Stimulated activated naive CD8-positive, alpha-beta T cell treated with anti-CD3 and anti-CD28 coated beads, Interleukin-15, amount 100 ng/mL, for 72 hours (primary cell): ENCODE measurements around the gene MAP3K20.
A peak's percentile ranks its signal among the peaks of the same experiment; 100 is the strongest.
"Not testable (repeated sequence)": the region's sequence is repeated elsewhere in the genome, so short reads cannot be mapped to it uniquely, and the experiment has no call there.

Source experiments
- ATAC-seq: fragments of 150-1000 bp; cut with Tn5 transposase; 2 replicates; pipeline ENCODE4 v1.10.0; 2021; ENCODE audit warnings: mild to moderate bottlenecking, moderate library complexity
- DNase-seq, 2 donors: peaks; one replicate each; pipeline ENCODE4 v3.0.0; 2021 to 2022
- H3K27ac Mint-ChIP-seq, 2 donors: one replicate each; pipeline ENCODE4 v1.8.0; 2022; ENCODE audit warnings: mild to moderate bottlenecking in 2 of 2, mixed read lengths in 2 of 2, moderate library complexity in 2 of 2
- H3K27me3 Mint-ChIP-seq: one replicate; pipeline ENCODE4 v1.8.0; 2022; ENCODE audit warnings: mixed read lengths
- H3K4me1 Mint-ChIP-seq: one replicate; pipeline ENCODE4 v1.8.0; 2022; ENCODE audit warnings: mild to moderate bottlenecking, mixed read lengths
- H3K4me3 Mint-ChIP-seq, 2 donors: one replicate each; pipeline ENCODE4 v1.8.0; 2022; ENCODE audit warnings: mild to moderate bottlenecking in 2 of 2, mixed read lengths in 2 of 2, moderate library complexity in 1 of 2
- H3K9me3 Mint-ChIP-seq, 2 donors: one replicate each; pipeline ENCODE4 v1.8.0; 2022; ENCODE audit warnings: mixed read lengths in 2 of 2

Gene MAP3K20

DNA sequence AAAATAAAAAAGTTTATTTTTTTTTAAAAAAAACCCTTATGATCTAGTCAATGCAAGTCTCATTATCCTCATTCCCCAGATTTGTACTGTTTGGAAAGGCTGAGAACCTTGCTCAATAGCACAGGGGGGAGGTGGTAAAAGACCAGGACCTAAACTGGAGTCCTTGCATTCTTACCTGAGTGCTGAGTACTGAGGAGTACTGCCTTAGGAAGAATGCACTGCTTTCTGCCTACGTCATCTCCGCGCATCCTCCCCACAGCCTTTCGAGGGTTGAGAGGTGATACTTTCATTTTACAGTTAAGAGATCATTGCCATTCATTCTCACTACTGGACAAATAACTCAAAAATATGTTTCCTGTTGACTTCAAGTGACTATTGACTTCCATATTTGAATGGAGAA is 73.8 kb downstream of the MAP3K20 start:
- ATAC-seq (peak; percentile 81), DNase-seq (peak; percentile 41 to 62)
- peaks cover 0 to 4% of the 10 kb centered on the region in 2 donors for H3K9me3 Mint-ChIP-seq
- peak overlapping the region; percentile 21 to 85 for H3K27ac Mint-ChIP-seq
- peak overlapping the region; percentile 40 to 51 for H3K4me3 Mint-ChIP-seq
- peaks cover 62% of the 10 kb centered on the region for H3K4me1 Mint-ChIP-seq
- H3K27me3 Mint-ChIP-seq: peaks cover 13% of the 10 kb centered on the region

DNA sequence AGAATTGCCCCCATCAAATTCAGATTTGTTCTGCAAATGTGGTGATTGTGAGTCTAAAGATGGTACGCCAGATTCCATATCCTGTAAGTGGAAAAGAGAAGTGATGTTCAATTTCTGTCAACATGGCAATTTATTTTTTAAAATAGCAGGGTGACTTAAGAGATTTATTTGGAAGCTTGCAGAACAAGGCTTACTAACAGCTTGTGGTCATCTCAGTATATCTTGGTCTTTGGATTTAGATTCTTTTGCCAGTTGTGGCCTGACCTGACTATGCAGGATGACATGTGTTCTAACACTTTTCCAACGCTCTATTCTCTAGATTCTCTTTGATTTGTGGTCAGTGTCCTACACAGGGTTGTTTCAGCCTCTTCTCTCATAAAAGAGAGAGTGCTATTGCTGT is 74.4 kb downstream of the MAP3K20 start:
- Mint-ChIP-seq H3K9me3 (peaks cover 0 to 9% of the 10 kb centered on the region in 2 donors), H3K4me1 (peaks cover 60% of the 10 kb centered on the region), H3K27ac (peak overlapping the region in 1 of 2 donors; percentile 85), H3K4me3 (peak overlapping the region in 1 of 2 donors; percentile 40), H3K27me3 (peaks cover 18% of the 10 kb centered on the region)
- DNase-seq: no peak
- ATAC-seq: no peak

DNA sequence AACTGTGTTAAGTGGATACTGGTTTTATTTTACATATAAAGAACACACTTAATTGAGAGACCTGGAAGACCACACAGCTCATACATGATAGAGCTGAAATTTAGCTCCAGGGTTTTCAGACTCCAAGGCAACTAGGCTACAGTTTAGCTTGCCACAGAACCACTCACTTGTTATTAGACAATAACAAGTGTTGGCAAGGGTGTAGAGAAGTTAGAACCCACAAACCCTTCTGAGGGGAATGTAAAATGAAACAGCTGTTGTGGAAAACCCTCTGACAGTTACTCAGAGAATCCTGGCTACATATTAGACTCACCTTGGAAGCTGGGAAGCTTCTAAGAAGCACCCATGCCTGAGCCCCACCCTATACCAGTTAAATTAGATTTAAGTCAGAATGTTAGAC is 75.3 kb downstream of the MAP3K20 start:
- Mint-ChIP-seq H3K9me3 (peaks cover 3 to 13% of the 10 kb centered on the region in 2 donors), H3K4me1 (peaks cover 56% of the 10 kb centered on the region), H3K4me3 (no peak overlapping the region), H3K27ac (no peak overlapping the region), H3K27me3 (peaks cover 21% of the 10 kb centered on the region)
- DNase-seq (no peak), ATAC-seq (no peak)

DNA sequence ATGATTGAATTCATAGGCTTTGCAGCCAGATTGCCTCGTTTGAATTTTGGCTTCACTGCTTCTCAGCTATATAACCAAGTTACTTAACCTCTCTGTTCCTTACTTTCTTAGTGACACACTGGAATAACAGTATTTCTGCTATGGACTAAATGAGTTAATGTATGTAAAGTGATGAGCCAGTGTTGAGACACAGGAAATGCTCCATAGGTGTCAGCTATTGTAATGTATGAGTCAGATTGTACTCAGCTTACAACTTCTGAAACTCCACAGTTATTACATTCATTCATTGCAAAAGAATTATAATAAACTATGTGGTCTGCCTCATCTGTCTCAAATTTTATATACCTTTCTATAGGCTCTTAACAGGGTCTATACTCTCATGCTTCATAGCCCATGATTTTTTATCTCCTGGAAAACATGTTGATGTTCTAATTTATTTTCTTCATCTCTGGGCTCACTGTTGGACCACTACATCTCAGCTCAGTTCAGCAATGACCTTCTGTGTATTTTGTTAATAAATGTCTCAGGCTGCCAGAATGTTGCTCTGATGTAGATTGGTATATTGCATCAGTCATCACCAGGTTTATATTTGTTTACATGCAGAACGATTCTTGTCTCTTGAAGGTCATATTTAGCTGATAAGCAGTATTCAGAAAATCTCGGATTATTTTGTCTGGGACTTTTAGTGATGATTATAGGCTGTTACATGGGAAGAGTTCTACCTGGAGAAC is 76.2 kb downstream of the MAP3K20 start:
- DNase-seq (no peak), ATAC-seq (peak; percentile 94)
- Mint-ChIP-seq H3K27ac (no peak overlapping the region), H3K4me1 (peaks cover 49% of the 10 kb centered on the region), H3K4me3 (peak overlapping the region in 1 of 2 donors; percentile 16), H3K9me3 (peaks cover 7 to 16% of the 10 kb centered on the region in 2 donors), H3K27me3 (peaks cover 26% of the 10 kb centered on the region)

DNA sequence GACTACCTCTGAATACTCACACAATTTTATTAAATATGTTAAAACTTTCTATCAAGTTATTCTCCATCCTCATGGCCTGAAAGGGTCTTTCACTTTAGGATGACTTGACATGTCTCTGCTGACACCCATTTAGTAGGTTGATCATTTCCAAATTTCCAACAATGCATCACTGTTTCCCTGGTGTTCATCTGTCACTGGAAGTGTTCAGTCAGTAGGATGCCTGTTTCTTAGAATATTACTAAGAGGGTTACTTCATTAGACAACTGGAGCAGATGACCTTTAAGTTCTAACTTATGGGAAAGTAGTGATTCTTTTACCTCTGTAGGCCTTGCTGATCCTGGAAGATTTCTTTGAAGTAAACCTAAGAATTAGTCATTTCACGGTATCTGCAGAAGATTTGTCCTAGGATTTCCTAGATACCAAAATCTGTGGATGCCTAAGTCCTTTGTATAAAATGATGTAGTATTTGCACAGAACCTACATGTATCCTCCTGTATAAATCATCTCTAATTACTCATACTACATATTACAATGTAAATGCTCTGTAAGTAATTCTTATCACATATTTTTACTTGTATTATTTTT is 77.7 kb downstream of the MAP3K20 start:
- H3K4me1 Mint-ChIP-seq: peaks cover 40% of the 10 kb centered on the region
- H3K27me3 Mint-ChIP-seq: peaks cover 21% of the 10 kb centered on the region
- DNase-seq: no peak
- peaks cover 7 to 16% of the 10 kb centered on the region in 2 donors for H3K9me3 Mint-ChIP-seq
- H3K27ac Mint-ChIP-seq: peak overlapping the region in 1 of 2 donors; percentile 46
- no peak for ATAC-seq
- no peak overlapping the region for H3K4me3 Mint-ChIP-seq

DNA sequence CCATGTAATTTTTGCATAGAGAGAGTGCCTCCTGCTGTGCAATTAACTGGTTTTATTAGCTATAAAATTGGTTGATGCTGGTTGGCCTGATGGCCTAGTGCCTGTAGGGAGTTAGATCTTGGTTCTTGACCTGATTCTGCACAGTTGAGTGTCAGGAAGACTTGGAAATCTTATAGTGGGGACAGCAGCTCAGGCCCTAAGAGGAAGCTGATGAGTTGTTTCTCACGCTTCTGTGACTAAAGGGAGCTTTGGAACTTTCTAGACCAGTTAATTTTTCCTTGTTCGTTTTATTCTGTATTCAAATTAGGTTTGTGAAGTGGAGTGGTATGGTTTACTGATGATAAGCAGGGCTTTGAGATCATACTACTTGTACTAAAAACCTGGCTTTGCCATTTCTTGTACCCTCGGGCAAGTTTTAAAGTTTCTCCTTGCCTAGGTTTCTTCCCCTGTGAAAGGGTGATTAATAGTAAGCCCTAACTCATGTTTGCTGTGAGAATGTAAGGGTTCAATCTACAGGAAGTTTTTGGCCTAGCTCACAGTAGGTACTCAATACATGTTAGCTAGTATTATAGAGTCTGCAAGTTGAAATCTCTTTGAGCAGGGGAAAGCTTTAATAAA is 82.1 kb downstream of the MAP3K20 start:
- peak overlapping the region in 1 of 2 donors; percentile 84 for H3K27ac Mint-ChIP-seq
- H3K4me1 Mint-ChIP-seq: no peaks in the 10 kb centered on the region
- H3K4me3 Mint-ChIP-seq: no peak overlapping the region
- ATAC-seq (no peak), DNase-seq (no peak)
- H3K9me3 Mint-ChIP-seq: peaks cover 7 to 12% of the 10 kb centered on the region in 2 donors
- peaks cover 23% of the 10 kb centered on the region for H3K27me3 Mint-ChIP-seq

DNA sequence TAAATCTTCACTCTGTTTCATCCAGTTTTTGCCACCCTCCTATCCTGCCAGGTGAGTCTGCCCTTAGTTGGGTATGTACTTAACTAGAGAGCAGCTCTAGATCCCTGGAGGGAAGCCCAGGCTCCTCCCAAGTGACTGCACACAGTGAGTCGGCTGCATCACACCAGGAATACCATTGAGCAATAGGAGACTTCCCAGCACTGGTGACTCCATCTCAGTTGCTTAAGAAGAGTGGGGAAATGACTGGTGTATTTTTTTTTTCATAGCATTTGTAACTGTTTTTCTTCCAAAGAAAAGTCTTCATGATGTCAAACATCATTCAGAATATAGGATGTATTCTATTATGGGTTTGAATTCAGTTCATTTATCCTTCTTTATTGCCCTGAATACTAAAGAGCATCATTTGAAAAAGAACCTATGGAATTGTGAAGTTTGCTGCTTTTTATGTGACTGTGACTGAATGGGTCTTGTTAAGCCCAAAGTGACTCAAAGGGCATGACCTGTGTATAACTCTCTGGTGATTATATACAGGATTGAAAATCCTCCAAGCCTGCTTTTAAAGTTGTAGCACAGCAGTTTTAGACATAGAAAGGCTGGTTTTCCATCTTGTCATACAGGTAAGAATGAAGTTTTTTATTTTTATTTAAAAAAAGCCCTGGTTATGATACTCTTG is 84.3 kb downstream of the MAP3K20 start:
- H3K4me1 Mint-ChIP-seq: no peaks in the 10 kb centered on the region
- H3K27me3 Mint-ChIP-seq: peaks cover 18% of the 10 kb centered on the region
- no peak overlapping the region for H3K4me3 Mint-ChIP-seq
- no peak overlapping the region for H3K27ac Mint-ChIP-seq
- no peak for ATAC-seq
- peaks cover 7 to 11% of the 10 kb centered on the region in 2 donors for H3K9me3 Mint-ChIP-seq
- no peak for DNase-seq

DNA sequence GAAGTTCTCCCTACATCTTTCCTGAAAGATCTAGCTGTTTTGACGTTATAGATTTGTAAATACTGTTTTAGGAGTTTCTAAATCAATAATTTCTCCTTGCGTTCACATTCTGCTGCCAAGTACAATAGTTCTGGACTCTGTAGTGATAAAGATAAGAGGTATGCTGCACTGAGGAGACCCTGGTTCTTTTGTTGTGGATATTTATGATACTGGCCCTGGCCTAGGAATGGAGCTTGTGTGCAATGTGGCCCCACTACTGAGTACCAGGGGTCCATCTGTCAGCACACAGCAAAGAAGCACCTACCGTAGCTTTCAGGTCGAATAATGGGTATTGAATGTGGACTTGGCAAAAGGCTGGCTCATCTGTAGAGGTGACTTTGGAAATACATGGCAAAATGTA is 85.0 kb downstream of the MAP3K20 start:
- Mint-ChIP-seq H3K4me1 (no peaks in the 10 kb centered on the region), H3K27me3 (peaks cover 17% of the 10 kb centered on the region), H3K9me3 (peaks cover 7 to 10% of the 10 kb centered on the region in 2 donors), H3K27ac (no peak overlapping the region), H3K4me3 (no peak overlapping the region)
- DNase-seq (no peak), ATAC-seq (no peak)

DNA sequence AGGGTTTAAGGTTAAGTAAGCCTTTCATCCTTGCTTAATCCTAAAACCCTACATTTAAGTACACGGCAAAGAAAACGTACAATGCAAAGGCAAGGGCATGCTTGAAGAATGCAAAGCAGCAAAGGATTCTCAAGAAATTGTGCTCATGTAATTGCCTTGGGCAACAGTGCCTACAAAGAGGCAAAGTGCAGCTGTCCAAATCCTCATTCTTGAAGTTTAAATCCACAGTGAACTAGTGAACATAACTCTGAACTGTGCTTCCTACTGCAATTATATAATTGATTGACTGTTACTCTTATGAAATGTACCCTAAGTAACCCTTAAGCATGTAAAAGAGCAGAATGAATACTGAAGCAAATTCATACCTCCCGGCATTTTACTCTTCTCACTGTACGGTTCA is 85.4 kb downstream of the MAP3K20 start:
- H3K4me1 Mint-ChIP-seq: no peaks in the 10 kb centered on the region
- DNase-seq: no peak
- no peak for ATAC-seq

DNA sequence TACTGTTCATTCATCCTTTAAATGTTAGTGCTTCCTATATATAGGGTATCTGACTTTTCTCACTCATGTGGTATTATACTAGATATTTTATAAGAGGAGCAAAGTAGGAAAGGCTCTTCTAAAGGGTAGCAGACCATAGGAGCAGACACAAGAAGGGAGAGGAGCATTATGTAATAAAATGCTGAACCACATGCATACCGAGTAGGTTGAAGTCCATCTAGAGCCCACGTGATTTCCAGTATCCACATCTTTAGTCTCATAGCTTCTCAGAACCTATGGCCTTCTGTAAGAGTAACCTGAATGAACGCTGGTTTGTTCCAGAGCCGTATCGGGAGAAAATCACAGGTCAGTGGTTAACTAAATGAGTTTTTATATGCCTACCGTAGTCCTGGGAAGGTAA is 85.9 kb downstream of the MAP3K20 start:
- H3K4me3 Mint-ChIP-seq: no peak overlapping the region
- H3K27me3 Mint-ChIP-seq: peaks cover 9% of the 10 kb centered on the region
- H3K27ac Mint-ChIP-seq: no peak overlapping the region
- ATAC-seq: no peak
- no peaks in the 10 kb centered on the region for H3K4me1 Mint-ChIP-seq
- DNase-seq: no peak
- H3K9me3 Mint-ChIP-seq: peaks cover 0 to 3% of the 10 kb centered on the region in 2 donors

More for the DNA sequence above, 85.4 kb downstream of the MAP3K20 start:
- Mint-ChIP-seq H3K4me3 (no peak overlapping the region), H3K9me3 (peaks cover 4 to 6% of the 10 kb centered on the region in 2 donors), H3K27me3 (peaks cover 14% of the 10 kb centered on the region), H3K27ac (no peak overlapping the region)

DNA sequence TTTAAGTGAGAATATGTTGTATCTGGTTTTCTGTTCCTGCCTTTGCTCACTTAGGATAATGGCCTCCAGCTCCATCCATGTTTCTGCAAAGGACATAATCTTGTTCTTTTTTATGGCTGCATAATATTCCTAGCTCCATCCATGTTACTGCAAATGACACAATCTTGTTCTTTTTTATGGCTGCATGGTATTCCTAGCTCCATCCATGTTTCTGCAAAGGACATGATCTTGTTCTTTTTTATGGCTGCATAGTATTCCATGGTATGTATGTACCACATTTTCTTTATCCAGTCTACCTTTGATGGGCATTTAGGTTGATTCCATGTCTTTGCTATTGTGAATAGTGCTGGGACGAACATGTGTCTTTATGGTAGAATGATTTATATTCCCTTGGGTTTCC is 87.7 kb downstream of the MAP3K20 start:
- not testable (repeated sequence) for H3K4me3 Mint-ChIP-seq, H3K4me1 Mint-ChIP-seq, ATAC-seq, H3K27me3 Mint-ChIP-seq, H3K9me3 Mint-ChIP-seq, H3K27ac Mint-ChIP-seq, DNase-seq

DNA sequence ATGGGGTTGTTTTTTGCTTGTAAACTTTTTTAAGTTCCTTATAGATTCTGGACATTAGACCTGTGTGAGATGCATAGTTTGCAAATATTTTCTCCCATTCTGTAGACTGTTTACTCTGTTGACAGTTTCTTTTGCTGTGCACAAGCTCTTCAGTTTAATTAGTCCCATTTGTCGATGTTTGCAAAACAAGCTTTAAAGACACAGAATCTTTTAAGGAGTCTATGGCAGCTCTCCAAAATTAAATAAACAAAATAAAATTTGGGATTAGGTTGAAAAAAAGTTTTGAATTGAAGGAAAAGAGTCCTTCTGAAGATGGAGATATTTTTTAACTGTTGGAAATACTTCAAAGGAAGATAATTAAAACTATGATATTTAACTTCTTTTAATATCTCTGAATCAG is 88.8 kb downstream of the MAP3K20 start:
- Mint-ChIP-seq H3K9me3 (peaks cover 0 to 3% of the 10 kb centered on the region in 2 donors), H3K4me1 (no peaks in the 10 kb centered on the region), H3K4me3 (no peak overlapping the region), H3K27me3 (peaks cover 6% of the 10 kb centered on the region), H3K27ac (no peak overlapping the region)
- ATAC-seq: no peak
- DNase-seq: no peak

DNA sequence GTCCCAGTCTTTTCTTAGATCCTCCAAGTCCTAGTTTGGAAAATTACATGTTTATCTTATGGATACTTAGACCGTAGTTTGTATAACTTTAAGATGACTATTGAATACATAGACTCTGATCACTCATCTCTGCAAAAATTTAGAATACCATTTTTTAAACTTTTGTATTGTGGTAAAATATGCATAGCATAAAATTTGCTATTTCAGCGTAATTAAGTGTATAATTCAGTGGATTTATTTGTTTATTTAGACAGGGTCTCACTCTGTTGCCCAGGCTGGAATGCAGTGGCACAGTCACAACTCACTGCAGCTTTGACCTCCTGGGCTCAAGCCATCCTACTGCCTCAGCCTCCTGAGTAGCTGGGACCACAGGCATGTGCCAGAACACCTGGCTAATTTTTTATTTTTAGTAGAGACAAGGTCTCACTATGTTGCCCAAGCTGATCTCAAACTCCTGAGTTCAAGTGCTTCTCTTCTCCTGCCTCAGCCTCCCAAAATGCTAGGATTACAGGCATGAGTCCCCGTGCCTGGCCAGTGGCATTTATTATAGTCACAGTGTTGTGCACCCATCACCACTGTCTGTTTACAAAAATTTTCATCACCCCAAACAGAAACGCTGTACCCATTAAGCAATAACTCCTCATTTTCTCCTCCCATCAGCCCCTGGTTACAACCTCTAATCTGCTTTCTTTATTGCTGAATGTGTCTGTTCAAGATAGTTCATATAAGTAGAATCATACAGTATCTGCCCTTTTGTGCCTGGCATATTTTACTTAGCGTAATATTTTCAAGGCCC is 90.0 kb downstream of the MAP3K20 start:
- no peaks in the 10 kb centered on the region for H3K4me1 Mint-ChIP-seq
- DNase-seq: no peak
- H3K9me3 Mint-ChIP-seq: peaks cover 0 to 3% of the 10 kb centered on the region in 2 donors
- ATAC-seq: no peak
- no peak overlapping the region for H3K27ac Mint-ChIP-seq
- no peak overlapping the region for H3K4me3 Mint-ChIP-seq
- H3K27me3 Mint-ChIP-seq: no peaks in the 10 kb centered on the region

DNA sequence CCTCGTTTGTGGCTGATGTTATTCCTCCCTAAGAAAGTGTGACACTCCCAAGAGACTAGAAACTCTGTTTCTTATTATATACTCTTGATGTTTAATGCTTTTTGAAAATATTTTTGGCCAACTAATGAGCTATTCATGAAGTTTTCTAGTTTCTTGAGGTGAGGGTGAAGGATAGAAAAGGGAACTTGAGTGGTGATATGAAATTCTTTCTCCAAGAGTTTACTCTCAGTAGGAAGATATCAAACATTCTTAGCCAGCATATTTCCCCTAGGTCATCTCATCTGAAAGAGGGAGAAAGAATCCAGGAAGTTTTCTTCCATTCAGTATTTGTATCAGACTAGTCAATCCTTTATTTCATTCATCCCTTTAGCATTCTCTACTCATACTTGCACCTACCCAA is 95.7 kb downstream of the MAP3K20 start:
- no peaks in the 10 kb centered on the region for H3K9me3 Mint-ChIP-seq
- DNase-seq: no peak
- ATAC-seq: no peak
- H3K4me3 Mint-ChIP-seq: no peak overlapping the region
- H3K4me1 Mint-ChIP-seq: no peaks in the 10 kb centered on the region
- H3K27me3 Mint-ChIP-seq: peaks cover 11% of the 10 kb centered on the region
- H3K27ac Mint-ChIP-seq: no peak overlapping the region
